ENCODE measurements around the gene TUBB.

GRCh38 chr6:30719791-30720737 is at the start of gene TUBB:
- TF ChIP-seq CTCF (conservative IDR thresholded peaks at IDR 0.05; ENCODE audit: low read length) (no peak; the same call in 1 of the 2 replicates), EZH2phosphoT487 (IDR thresholded peaks at IDR 0.05; ENCODE audit: borderline replicate concordance, low read depth, low read length) (no peak)

Data from OCI-LY7 (cell line).